ENCODE results near the gene DTNBP1. TPM values are rescaled to one million over a fixed set of nuclear protein-coding genes. Genes with fewer than 3 reads are reported as not detected.

The DTNBP1 gene
- total and polyA plus RNA-seq, 2 of the 4 experiments (the other 2 are of a cell fraction): 4.8 to 18.7 TPM

DNA sequence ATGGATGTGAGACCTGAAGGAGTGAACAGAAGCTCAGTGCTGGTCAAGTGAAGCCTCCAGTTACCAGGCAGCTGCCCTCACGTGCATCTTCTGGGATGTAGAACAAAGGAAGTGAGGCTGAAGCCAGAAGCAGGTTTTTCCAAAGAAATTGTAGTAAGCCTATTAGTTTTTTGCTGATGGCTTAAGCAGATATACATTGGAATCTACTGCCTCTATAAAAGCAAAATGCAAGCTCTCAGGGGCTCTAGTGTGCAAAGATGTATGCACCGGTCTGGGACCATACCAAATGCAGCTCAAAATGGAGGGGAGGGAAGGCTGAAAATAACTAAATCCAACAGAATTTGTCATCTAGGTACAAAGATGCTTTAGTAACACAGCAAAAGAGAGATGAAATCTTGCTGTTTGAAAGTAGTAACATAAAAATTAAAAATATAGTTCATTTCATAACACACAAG lies 77.0 kb downstream of the DTNBP1 start:
- in situ Hi-C loops (cut with MboI; ENCODE audit: low sequenced_read_pairs): no loop called here
- no peak for DNase-seq

More for the DNA sequence above, 77.0 kb downstream of the DTNBP1 start:
- Histone ChIP-seq H3K14ac (replicated peaks; ENCODE audit: low read depth, low read length) (no peak overlapping the region), H3K27ac (ENCODE audit: insufficient read depth, low read length) (no peak overlapping the region), H2AK9ac (replicated peaks; ENCODE audit: low read depth, low read length, poor library complexity) (no peak overlapping the region), H2AFZ (replicated peaks; ENCODE audit: low read length, poor library complexity) (no peak overlapping the region), H3K79me1 (ENCODE audit: low read depth in 1 of 2, low read length in 2 of 2) (peaks cover 0 to 9% of the 10 kb centered on the region in 2 experiments; a peak in 3 of 4 replicates), H2BK5ac (ENCODE audit: low read depth, low read length, poor library complexity, severe bottlenecking) (no peak overlapping the region), H4K8ac (ENCODE audit: low read depth in 2 of 2, low read length in 2 of 2) (no peak overlapping the region), H3K4me3 (ENCODE audit: insufficient read depth, low read depth, low read length) (no peak overlapping the region), H2AK5ac (ENCODE audit: low read depth, low read length) (no peak overlapping the region), H2BK20ac (ENCODE audit: low read depth, low read length) (no peak overlapping the region), H3K23ac (ENCODE audit: low read depth, low read length) (no peak overlapping the region), H2BK15ac (ENCODE audit: low read depth, low read length) (no peak overlapping the region), H3K36me3 (ENCODE audit: control insufficient read depth, insufficient read depth, low read length) (no peaks in the 10 kb centered on the region), H3K9me3 (ENCODE audit: control insufficient read depth, insufficient read depth, low read length) (no peaks in the 10 kb centered on the region), H3K9me1 (ENCODE audit: insufficient read depth, low read length) (peaks cover 6% of the 10 kb centered on the region), H2BK120ac (ENCODE audit: low read depth, low read length) (no peak overlapping the region), H3K4ac (ENCODE audit: low read depth, low read length) (no peak overlapping the region), H4K20me1 (ENCODE audit: insufficient read depth, low read length) (no peaks in the 10 kb centered on the region), H3K27me3 (ENCODE audit: control insufficient read depth, insufficient read depth, low read length) (no peaks in the 10 kb centered on the region), H3K9ac (ENCODE audit: low read depth, low read length) (no peak overlapping the region), H3K56ac (ENCODE audit: extremely low read depth, insufficient read depth, low read length) (no peak overlapping the region), H3K4me2 (ENCODE audit: low read depth, low read length) (no peak overlapping the region), H4K91ac (ENCODE audit: insufficient read depth, low read depth, low read length) (no peak overlapping the region), H4K5ac (ENCODE audit: low read depth, low read length) (no peak overlapping the region), H3K4me1 (ENCODE audit: control insufficient read depth, insufficient read depth, low read length) (0 out of 2 replicates have a peak, but pooled peaks cover 3% of the 10 kb centered on the region), H3K18ac (ENCODE audit: low read depth, low read length) (no peak overlapping the region)
- WGBS, 2 experiments (ENCODE audit: extremely low coverage in 2 of 2, insufficient read length in 1 of 2): no CpG with 5 or more reads among the region's 2 CpGs
- intact Hi-C loops (cut with micrococcal nuclease) (loop anchor here (5.0 kb wide), 1 partner anchor 33 kb away; no protein-coding TSS in a partner anchor), dilution Hi-C loops (cut with HindIII; ENCODE audit: low sequenced_read_pairs, unreplicated experiment) (no loop called here)
- BruUV-seq (replicated peaks): no TSS peak
- TF ChIP-seq MAFK (IDR thresholded peaks at IDR 0.05; ENCODE audit: low read depth, low read length): no peak
- no peak for TF ChIP-seq SMC3 (IDR thresholded peaks at IDR 0.05; ENCODE audit: low read depth, low read length)
- TF ChIP-seq BHLHE40 (IDR thresholded peaks at IDR 0.05; ENCODE audit: low read depth, low read length): no peak
- no peak for TF ChIP-seq NFE2L2 (IDR thresholded peaks at IDR 0.05; ENCODE audit: low read depth, low read length)
- no peak for TF ChIP-seq MAZ (IDR thresholded peaks at IDR 0.05; ENCODE audit: borderline replicate concordance, low read depth, low read length)
- TF ChIP-seq CHD1 (IDR thresholded peaks at IDR 0.05; ENCODE audit: low read depth, low read length): no peak
- no peak for TF ChIP-seq FOS (IDR thresholded peaks at IDR 0.05; ENCODE audit: low read depth, low read length)
- TF ChIP-seq RAD21 (IDR thresholded peaks at IDR 0.05; ENCODE audit: low read length): no peak
- TF ChIP-seq, protein P1, sequence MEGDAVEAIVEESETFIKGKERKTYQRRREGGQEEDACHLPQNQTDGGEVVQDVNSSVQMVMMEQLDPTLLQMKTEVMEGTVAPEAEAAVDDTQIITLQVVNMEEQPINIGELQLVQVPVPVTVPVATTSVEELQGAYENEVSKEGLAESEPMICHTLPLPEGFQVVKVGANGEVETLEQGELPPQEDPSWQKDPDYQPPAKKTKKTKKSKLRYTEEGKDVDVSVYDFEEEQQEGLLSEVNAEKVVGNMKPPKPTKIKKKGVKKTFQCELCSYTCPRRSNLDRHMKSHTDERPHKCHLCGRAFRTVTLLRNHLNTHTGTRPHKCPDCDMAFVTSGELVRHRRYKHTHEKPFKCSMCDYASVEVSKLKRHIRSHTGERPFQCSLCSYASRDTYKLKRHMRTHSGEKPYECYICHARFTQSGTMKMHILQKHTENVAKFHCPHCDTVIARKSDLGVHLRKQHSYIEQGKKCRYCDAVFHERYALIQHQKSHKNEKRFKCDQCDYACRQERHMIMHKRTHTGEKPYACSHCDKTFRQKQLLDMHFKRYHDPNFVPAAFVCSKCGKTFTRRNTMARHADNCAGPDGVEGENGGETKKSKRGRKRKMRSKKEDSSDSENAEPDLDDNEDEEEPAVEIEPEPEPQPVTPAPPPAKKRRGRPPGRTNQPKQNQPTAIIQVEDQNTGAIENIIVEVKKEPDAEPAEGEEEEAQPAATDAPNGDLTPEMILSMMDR (conservative IDR thresholded peaks at IDR 0.05; ENCODE audit: low read depth, low read length): no peak
- no peak for TF ChIP-seq MXI1 (IDR thresholded peaks at IDR 0.05; ENCODE audit: borderline replicate concordance, low read depth, low read length)
- no peak for TF ChIP-seq POLR2A (IDR thresholded peaks at IDR 0.05; ENCODE audit: low read depth, low read length)
- TF ChIP-seq, protein P2, sequence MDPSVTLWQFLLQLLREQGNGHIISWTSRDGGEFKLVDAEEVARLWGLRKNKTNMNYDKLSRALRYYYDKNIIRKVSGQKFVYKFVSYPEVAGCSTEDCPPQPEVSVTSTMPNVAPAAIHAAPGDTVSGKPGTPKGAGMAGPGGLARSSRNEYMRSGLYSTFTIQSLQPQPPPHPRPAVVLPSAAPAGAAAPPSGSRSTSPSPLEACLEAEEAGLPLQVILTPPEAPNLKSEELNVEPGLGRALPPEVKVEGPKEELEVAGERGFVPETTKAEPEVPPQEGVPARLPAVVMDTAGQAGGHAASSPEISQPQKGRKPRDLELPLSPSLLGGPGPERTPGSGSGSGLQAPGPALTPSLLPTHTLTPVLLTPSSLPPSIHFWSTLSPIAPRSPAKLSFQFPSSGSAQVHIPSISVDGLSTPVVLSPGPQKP (IDR thresholded peaks at IDR 0.05; ENCODE audit: borderline replicate concordance, low read depth, low read length): no peak
- TF ChIP-seq RFX5 (IDR thresholded peaks at IDR 0.05; ENCODE audit: low read depth, low read length): no peak
- TF ChIP-seq, protein P3, sequence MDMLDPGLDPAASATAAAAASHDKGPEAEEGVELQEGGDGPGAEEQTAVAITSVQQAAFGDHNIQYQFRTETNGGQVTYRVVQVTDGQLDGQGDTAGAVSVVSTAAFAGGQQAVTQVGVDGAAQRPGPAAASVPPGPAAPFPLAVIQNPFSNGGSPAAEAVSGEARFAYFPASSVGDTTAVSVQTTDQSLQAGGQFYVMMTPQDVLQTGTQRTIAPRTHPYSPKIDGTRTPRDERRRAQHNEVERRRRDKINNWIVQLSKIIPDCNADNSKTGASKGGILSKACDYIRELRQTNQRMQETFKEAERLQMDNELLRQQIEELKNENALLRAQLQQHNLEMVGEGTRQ (IDR thresholded peaks at IDR 0.05; ENCODE audit: low read depth, low read length): no peak
- TF ChIP-seq RCOR1 (IDR thresholded peaks at IDR 0.05; ENCODE audit: insufficient replicate concordance, low read length): no peak
- TF ChIP-seq CEBPB (IDR thresholded peaks at IDR 0.05; ENCODE audit: low read depth, low read length): no peak
- no peak for ATAC-seq (ENCODE audit: low read depth)
- ChIA-PET CTCF (no interaction called here), POLR2A (ENCODE audit: unreplicated experiment) (no interaction called here)
